Type B pancreatic cell (in vitro differentiated cells): Measurements from ENCODE around the gene BCL3. TPM values are rescaled to one million over a fixed set of nuclear protein-coding genes. Genes with fewer than 3 reads are reported as not detected.

ENCODE experiments used
- DNase-seq: peaks from one replicate; pipeline ENCODE4 v3.0.0; 2021; ENCODE audit warnings: mixed read lengths; ENCODE audit not compliant: unreplicated experiment; ENCODE audit errors: extremely low spot score
- H3K27ac Mint-ChIP-seq: 2 replicates; pipeline ENCODE4 v1.8.0; 2021; ENCODE audit warnings: mild to moderate bottlenecking, mixed read lengths
- H3K27me3 Mint-ChIP-seq: 2 replicates; pipeline ENCODE4 v1.8.0; 2021; ENCODE audit warnings: mixed read lengths
- H3K36me3 Mint-ChIP-seq: 2 replicates; pipeline ENCODE4 v1.8.0; 2021; ENCODE audit warnings: mixed read lengths
- H3K4me1 Mint-ChIP-seq: one replicate; pipeline ENCODE4 v1.8.0; 2021; ENCODE audit warnings: mixed read lengths; ENCODE audit not compliant: unreplicated experiment
- H3K4me3 Mint-ChIP-seq: 2 replicates; pipeline ENCODE4 v1.8.0; 2021; ENCODE audit warnings: mild to moderate bottlenecking, mixed read lengths
- H3K9me3 Mint-ChIP-seq: 2 replicates; pipeline ENCODE4 v1.8.0; 2021; ENCODE audit warnings: mixed read lengths
- CTCF ChIP-seq: fragments of 200-600 bp; sonication (generic); conservative IDR thresholded peaks from 2 replicates; pipeline ENCODE4 v1.5.0; 2021; ENCODE audit warnings: antibody characterized with exemption, mild to moderate bottlenecking
- total RNA-seq: library from RNA; stranded (reverse); gene quantifications from 2 replicates; pipeline ENCODE4 v1.2.1, GENCODE V29; 2021; ENCODE audit warnings: low replicate concordance

The BCL3 gene
- total RNA-seq, 1 donor from 2014 or later, result 18.9 TPM

- Mint-ChIP-seq H3K36me3 (no peaks in the 10 kb centered on the region), H3K9me3 (no peaks in the 10 kb centered on the region), H3K27ac (no peak overlapping the region), H3K27me3 (no peaks in the 10 kb centered on the region), H3K4me3 (no peak overlapping the region), H3K4me1 (no peaks in the 10 kb centered on the region)
- no peak for TF ChIP-seq CTCF
- DNase-seq, result no peak
These were observed 17.4 kb upstream of the BCL3 start for GRCh38 chr19:44731081-44731480.

- Mint-ChIP-seq H3K9me3 (no peaks in the 10 kb centered on the region), H3K4me3 (no peak overlapping the region), H3K27ac (no peak overlapping the region), H3K4me1 (no peaks in the 10 kb centered on the region), H3K27me3 (no peaks in the 10 kb centered on the region), H3K36me3 (no peaks in the 10 kb centered on the region)
- no peak for DNase-seq
- no peak for TF ChIP-seq CTCF
These were observed 16.9 kb upstream of the BCL3 start for GRCh38 chr19:44731622-44732021.

GRCh38 chr19:44732235-44733014 is 16.1 kb upstream of the BCL3 start:
- Mint-ChIP-seq H3K4me3 (no peak overlapping the region), H3K9me3 (no peaks in the 10 kb centered on the region), H3K27me3 (no peaks in the 10 kb centered on the region), H3K27ac (no peak overlapping the region), H3K36me3 (no peaks in the 10 kb centered on the region), H3K4me1 (no peaks in the 10 kb centered on the region)
- no peak for TF ChIP-seq CTCF
- DNase-seq, result no peak

GRCh38 chr19:44734357-44734756 is 14.2 kb upstream of the BCL3 start:
- peaks cover 11% of the 10 kb centered on the region for H3K27me3 Mint-ChIP-seq
- H3K27ac Mint-ChIP-seq, result no peak overlapping the region
- no peak overlapping the region for H3K4me3 Mint-ChIP-seq
- no peak for DNase-seq
- TF ChIP-seq CTCF, result no peak
- H3K9me3 Mint-ChIP-seq, result no peaks in the 10 kb centered on the region
- H3K36me3 Mint-ChIP-seq, result no peaks in the 10 kb centered on the region
- H3K4me1 Mint-ChIP-seq, result peaks cover 3% of the 10 kb centered on the region

GRCh38 chr19:44735011-44735410 is 13.5 kb upstream of the BCL3 start:
- Mint-ChIP-seq H3K4me1 (peaks cover 4% of the 10 kb centered on the region), H3K9me3 (no peaks in the 10 kb centered on the region), H3K27ac (no peak overlapping the region), H3K36me3 (no peaks in the 10 kb centered on the region), H3K27me3 (peaks cover 12% of the 10 kb centered on the region), H3K4me3 (no peak overlapping the region)
- TF ChIP-seq CTCF, result no peak
- no peak for DNase-seq
